Neuron (in vitro differentiated cells): ENCODE measurements around the gene RAP1GAP.
A peak's percentile ranks its signal among the peaks of the same experiment; 100 is the strongest.

Experiments used
- H2AFZ ChIP-seq: one replicate; pipeline ENCODE4 v1.6.1; 2013; ENCODE audit warnings: low read depth, mild to moderate bottlenecking, inconsistent platforms, low read length, moderate library complexity
- H3K27me3 ChIP-seq: one replicate; pipeline ENCODE4 v1.6.1; 2013; ENCODE audit warnings: low read length; ENCODE audit not compliant: insufficient read depth
- H3K36me3 ChIP-seq: one replicate; pipeline ENCODE4 v1.6.1; 2013; ENCODE audit warnings: low read length; ENCODE audit not compliant: insufficient read depth
- H3K4me1 ChIP-seq: one replicate; pipeline ENCODE4 v1.6.1; 2013; ENCODE audit warnings: low read length; ENCODE audit not compliant: insufficient read depth
- H3K4me3 ChIP-seq: 2 replicates; pipeline ENCODE4 v1.5.1; 2013; ENCODE audit warnings: mild to moderate bottlenecking, low read length, moderate library complexity
- H3K9me3 ChIP-seq: one replicate; pipeline ENCODE4 v1.6.1; 2013; ENCODE audit warnings: low read length

RAP1GAP gene

GRCh38 chr1:21652101-21652936 lies 16.8 kb downstream of the RAP1GAP start:
- Histone ChIP-seq H3K36me3 (no peaks in the 10 kb centered on the region), H3K4me3 (peak overlapping the region; percentile 27), H3K27me3 (peaks cover 15% of the 10 kb centered on the region), H2AFZ (no peak overlapping the region), H3K9me3 (no peaks in the 10 kb centered on the region), H3K4me1 (peaks cover 16% of the 10 kb centered on the region)

GRCh38 chr1:21651214-21652042 lies 17.7 kb downstream of the RAP1GAP start:
- no peaks in the 10 kb centered on the region for H3K9me3 ChIP-seq

GRCh38 chr1:21650400-21650799 lies 18.8 kb downstream of the RAP1GAP start:
- H3K9me3 ChIP-seq, result no peaks in the 10 kb centered on the region
- peak overlapping the region; percentile 58 for H3K4me3 ChIP-seq
- H3K27me3 ChIP-seq, result peaks cover 15% of the 10 kb centered on the region
- no peak overlapping the region for H2AFZ ChIP-seq
- no peaks in the 10 kb centered on the region for H3K36me3 ChIP-seq
- peaks cover 16% of the 10 kb centered on the region for H3K4me1 ChIP-seq

More at GRCh38 chr1:21651214-21652042, 17.7 kb downstream of the RAP1GAP start:
- Histone ChIP-seq H3K4me1 (peaks cover 16% of the 10 kb centered on the region), H3K4me3 (peak overlapping the region; percentile 58), H3K27me3 (peaks cover 15% of the 10 kb centered on the region), H2AFZ (no peak overlapping the region), H3K36me3 (no peaks in the 10 kb centered on the region)

- H3K9me3 ChIP-seq, result no peaks in the 10 kb centered on the region
- peaks cover 15% of the 10 kb centered on the region for H3K27me3 ChIP-seq
- no peaks in the 10 kb centered on the region for H3K36me3 ChIP-seq
- no peak overlapping the region for H2AFZ ChIP-seq
- no peak overlapping the region for H3K4me3 ChIP-seq
- H3K4me1 ChIP-seq, result peaks cover 16% of the 10 kb centered on the region
Measured at GRCh38 chr1:21649315-21649714, 19.8 kb downstream of the RAP1GAP start.

- Histone ChIP-seq H2AFZ (no peak overlapping the region), H3K9me3 (no peaks in the 10 kb centered on the region), H3K4me3 (no peak overlapping the region), H3K4me1 (peaks cover 16% of the 10 kb centered on the region), H3K27me3 (peaks cover 15% of the 10 kb centered on the region), H3K36me3 (no peaks in the 10 kb centered on the region)
Measured at GRCh38 chr1:21648791-21649190, 20.4 kb downstream of the RAP1GAP start.

GRCh38 chr1:21648352-21648730 lies 20.8 kb downstream of the RAP1GAP start:
- Histone ChIP-seq H3K4me1 (peaks cover 16% of the 10 kb centered on the region), H3K27me3 (peaks cover 11% of the 10 kb centered on the region)

GRCh38 chr1:21647431-21648351 lies 21.5 kb downstream of the RAP1GAP start:
- Histone ChIP-seq H3K4me1 (peaks cover 13% of the 10 kb centered on the region), H3K9me3 (no peaks in the 10 kb centered on the region), H3K27me3 (peaks cover 5% of the 10 kb centered on the region), H2AFZ (no peak overlapping the region), H3K4me3 (no peak overlapping the region), H3K36me3 (no peaks in the 10 kb centered on the region)

More at GRCh38 chr1:21648352-21648730, 20.8 kb downstream of the RAP1GAP start:
- Histone ChIP-seq H3K9me3 (no peaks in the 10 kb centered on the region), H3K36me3 (no peaks in the 10 kb centered on the region), H2AFZ (no peak overlapping the region), H3K4me3 (no peak overlapping the region)

- Histone ChIP-seq H3K27me3 (no peaks in the 10 kb centered on the region), H3K36me3 (no peaks in the 10 kb centered on the region), H2AFZ (no peak overlapping the region), H3K4me1 (peaks cover 3% of the 10 kb centered on the region), H3K4me3 (no peak overlapping the region), H3K9me3 (no peaks in the 10 kb centered on the region)
Measured at GRCh38 chr1:21645550-21645949, 23.6 kb downstream of the RAP1GAP start.

- Histone ChIP-seq H3K27me3 (no peaks in the 10 kb centered on the region), H2AFZ (no peak overlapping the region), H3K9me3 (no peaks in the 10 kb centered on the region), H3K4me1 (no peaks in the 10 kb centered on the region), H3K4me3 (no peak overlapping the region), H3K36me3 (no peaks in the 10 kb centered on the region)
Measured at GRCh38 chr1:21644906-21645305, 24.3 kb downstream of the RAP1GAP start.

- Histone ChIP-seq H2AFZ (no peak overlapping the region), H3K4me1 (no peaks in the 10 kb centered on the region), H3K36me3 (no peaks in the 10 kb centered on the region), H3K9me3 (no peaks in the 10 kb centered on the region), H3K27me3 (no peaks in the 10 kb centered on the region), H3K4me3 (no peak overlapping the region)
Measured at GRCh38 chr1:21644348-21644747, 24.8 kb downstream of the RAP1GAP start.

- Histone ChIP-seq H2AFZ (no peak overlapping the region), H3K27me3 (no peaks in the 10 kb centered on the region), H3K4me3 (no peak overlapping the region), H3K9me3 (no peaks in the 10 kb centered on the region), H3K36me3 (no peaks in the 10 kb centered on the region), H3K4me1 (peaks cover 3% of the 10 kb centered on the region)
Measured at GRCh38 chr1:21643624-21644023, 25.5 kb downstream of the RAP1GAP start.

- no peaks in the 10 kb centered on the region for H3K27me3 ChIP-seq
- no peaks in the 10 kb centered on the region for H3K9me3 ChIP-seq
- H3K4me3 ChIP-seq, result no peak overlapping the region
- H3K4me1 ChIP-seq, result peaks cover 4% of the 10 kb centered on the region
- no peak overlapping the region for H2AFZ ChIP-seq
- no peaks in the 10 kb centered on the region for H3K36me3 ChIP-seq
Measured at GRCh38 chr1:21641967-21642739, 27.0 kb downstream of the RAP1GAP start.
